ENCODE measurements around the gene SBNO2.

- TF ChIP-seq CTCF (conservative IDR thresholded peaks at IDR 0.05; ENCODE audit: low read length), result no peak
- no peak for TF ChIP-seq EZH2phosphoT487 (IDR thresholded peaks at IDR 0.05; ENCODE audit: borderline replicate concordance, low read depth, low read length)
These were observed 108.4 kb downstream of the SBNO2 start for GRCh38 chr19:1065606-1066109.
